Measurements from ENCODE around the gene RAB38.

Gene RAB38

GRCh38 chr11:88101881-88102597 lies 73.2 kb downstream of the RAB38 start:
- no peak for DNase-seq

- no peak for DNase-seq
These were observed 75.1 kb downstream of the RAB38 start for GRCh38 chr11:88100151-88100550.

- no peak for DNase-seq
These were observed 77.0 kb downstream of the RAB38 start for GRCh38 chr11:88098289-88098688.

GRCh38 chr11:88089134-88089533 lies 86.1 kb downstream of the RAB38 start:
- no peak for DNase-seq

- no peak for DNase-seq
These were observed 87.9 kb downstream of the RAB38 start for GRCh38 chr11:88087337-88087736.

- DNase-seq, result no peak
These were observed 88.9 kb downstream of the RAB38 start for GRCh38 chr11:88086297-88086696.

GRCh38 chr11:88070437-88070836 lies 104.8 kb downstream of the RAB38 start:
- no peak for DNase-seq

GRCh38 chr11:88068848-88069554 lies 106.2 kb downstream of the RAB38 start:
- no peak for DNase-seq

GRCh38 chr11:88066090-88066489 lies 109.2 kb downstream of the RAB38 start:
- DNase-seq, result no peak

- no peak for DNase-seq
These were observed 111.0 kb downstream of the RAB38 start for GRCh38 chr11:88064097-88064705.

Data from NCI-H2107 (cell line).